Liver (tissue), 3 donors: Measurements from ENCODE around the gene ATP12A.

Experiments used
- CTCF ChIP-seq: fragments of 150-350 bp; IDR thresholded peaks from 2 replicates; pipeline ENCODE4 v1.5.1; 2017; ENCODE audit warnings: improper control_type of control experiment, low read depth, low read length; ENCODE audit not compliant: missing input control
- EGR1 ChIP-seq, 2 donors: IDR thresholded peaks; 2 replicates each; pipeline ENCODE4 v1.6.1; 2016 to 2018; ENCODE audit warnings: antibody characterized with exemption in 2 of 2, low read depth in 2 of 2
- GABPA ChIP-seq, 2 donors: IDR thresholded peaks in 1 of 2; conservative IDR thresholded peaks in 1 of 2; 2 replicates each; pipeline ENCODE4 v1.6.1; 2016; ENCODE audit warnings: antibody characterized with exemption in 2 of 2, mild to moderate bottlenecking in 1 of 2, moderate library complexity in 1 of 2
- HNF4A ChIP-seq, 2 donors: conservative IDR thresholded peaks; 2 replicates each; pipeline ENCODE4 v1.6.1; 2016; ENCODE audit warnings: antibody characterized with exemption in 2 of 2, mild to moderate bottlenecking in 2 of 2
- JUND ChIP-seq, 2 donors: IDR thresholded peaks; 2 replicates each; pipeline ENCODE4 v1.6.1; 2016; ENCODE audit warnings: antibody characterized with exemption in 2 of 2
- RAD21 ChIP-seq, 2 donors: IDR thresholded peaks; 2 replicates each; pipeline ENCODE4 v1.6.1; 2016; ENCODE audit warnings: antibody characterized with exemption in 2 of 2, mild to moderate bottlenecking in 2 of 2
- RXRA ChIP-seq, 2 donors: IDR thresholded peaks; 2 replicates each; pipeline ENCODE4 v1.6.1; 2017 to 2018; ENCODE audit warnings: antibody characterized with exemption in 2 of 2, mild to moderate bottlenecking in 1 of 2
- SP1 ChIP-seq: IDR thresholded peaks from 2 replicates; pipeline ENCODE4 v1.6.1; 2018; ENCODE audit warnings: antibody characterized with exemption, mild to moderate bottlenecking
- TAF1 ChIP-seq: conservative IDR thresholded peaks from 2 replicates; pipeline ENCODE4 v1.6.1; 2016; ENCODE audit warnings: antibody characterized with exemption, mild to moderate bottlenecking
- YY1 ChIP-seq: IDR thresholded peaks from 2 replicates; pipeline ENCODE4 v1.6.1; 2016; ENCODE audit warnings: antibody characterized with exemption, mild to moderate bottlenecking
- TF ChIP-seq, protein P1 (sequence below): IDR thresholded peaks from 2 replicates; pipeline ENCODE4 v1.6.1; 2016; ENCODE audit warnings: antibody characterized with exemption
- TF ChIP-seq, protein P2 (sequence below): IDR thresholded peaks from 2 replicates; pipeline ENCODE4 v1.6.1; 2016; ENCODE audit warnings: antibody characterized with exemption
- TF ChIP-seq, protein P3 (sequence below): IDR thresholded peaks from 2 replicates; pipeline ENCODE4 v1.6.1; 2016; ENCODE audit warnings: antibody characterized with exemption, mild to moderate bottlenecking
- TF ChIP-seq, protein P4 (sequence below): IDR thresholded peaks from 2 replicates; pipeline ENCODE4 v1.6.1; 2016; ENCODE audit warnings: antibody characterized with exemption
- donor health status: healthy.
- donor health status: healthy.

GRCh38 chr13:24632382-24633121 lies 47.7 kb upstream of the ATP12A start:
- TF ChIP-seq TAF1: no peak
- TF ChIP-seq CTCF: no peak
- TF ChIP-seq, protein P1, sequence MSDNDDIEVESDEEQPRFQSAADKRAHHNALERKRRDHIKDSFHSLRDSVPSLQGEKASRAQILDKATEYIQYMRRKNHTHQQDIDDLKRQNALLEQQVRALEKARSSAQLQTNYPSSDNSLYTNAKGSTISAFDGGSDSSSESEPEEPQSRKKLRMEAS: no peak
- TF ChIP-seq, protein P2, sequence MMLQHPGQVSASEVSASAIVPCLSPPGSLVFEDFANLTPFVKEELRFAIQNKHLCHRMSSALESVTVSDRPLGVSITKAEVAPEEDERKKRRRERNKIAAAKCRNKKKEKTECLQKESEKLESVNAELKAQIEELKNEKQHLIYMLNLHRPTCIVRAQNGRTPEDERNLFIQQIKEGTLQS: no peak
- no peak for TF ChIP-seq RXRA (IDR thresholded peaks at IDR 0.05)
- TF ChIP-seq HNF4A (conservative IDR thresholded peaks at IDR 0.05): no peak
- TF ChIP-seq YY1: no peak
- TF ChIP-seq, protein P3, sequence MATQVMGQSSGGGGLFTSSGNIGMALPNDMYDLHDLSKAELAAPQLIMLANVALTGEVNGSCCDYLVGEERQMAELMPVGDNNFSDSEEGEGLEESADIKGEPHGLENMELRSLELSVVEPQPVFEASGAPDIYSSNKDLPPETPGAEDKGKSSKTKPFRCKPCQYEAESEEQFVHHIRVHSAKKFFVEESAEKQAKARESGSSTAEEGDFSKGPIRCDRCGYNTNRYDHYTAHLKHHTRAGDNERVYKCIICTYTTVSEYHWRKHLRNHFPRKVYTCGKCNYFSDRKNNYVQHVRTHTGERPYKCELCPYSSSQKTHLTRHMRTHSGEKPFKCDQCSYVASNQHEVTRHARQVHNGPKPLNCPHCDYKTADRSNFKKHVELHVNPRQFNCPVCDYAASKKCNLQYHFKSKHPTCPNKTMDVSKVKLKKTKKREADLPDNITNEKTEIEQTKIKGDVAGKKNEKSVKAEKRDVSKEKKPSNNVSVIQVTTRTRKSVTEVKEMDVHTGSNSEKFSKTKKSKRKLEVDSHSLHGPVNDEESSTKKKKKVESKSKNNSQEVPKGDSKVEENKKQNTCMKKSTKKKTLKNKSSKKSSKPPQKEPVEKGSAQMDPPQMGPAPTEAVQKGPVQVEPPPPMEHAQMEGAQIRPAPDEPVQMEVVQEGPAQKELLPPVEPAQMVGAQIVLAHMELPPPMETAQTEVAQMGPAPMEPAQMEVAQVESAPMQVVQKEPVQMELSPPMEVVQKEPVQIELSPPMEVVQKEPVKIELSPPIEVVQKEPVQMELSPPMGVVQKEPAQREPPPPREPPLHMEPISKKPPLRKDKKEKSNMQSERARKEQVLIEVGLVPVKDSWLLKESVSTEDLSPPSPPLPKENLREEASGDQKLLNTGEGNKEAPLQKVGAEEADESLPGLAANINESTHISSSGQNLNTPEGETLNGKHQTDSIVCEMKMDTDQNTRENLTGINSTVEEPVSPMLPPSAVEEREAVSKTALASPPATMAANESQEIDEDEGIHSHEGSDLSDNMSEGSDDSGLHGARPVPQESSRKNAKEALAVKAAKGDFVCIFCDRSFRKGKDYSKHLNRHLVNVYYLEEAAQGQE: no peak
- TF ChIP-seq RAD21 (IDR thresholded peaks at IDR 0.05): no peak
- no peak for TF ChIP-seq EGR1 (IDR thresholded peaks at IDR 0.05; ENCODE audit: low read depth in 2 of 2)
- TF ChIP-seq, protein P4, sequence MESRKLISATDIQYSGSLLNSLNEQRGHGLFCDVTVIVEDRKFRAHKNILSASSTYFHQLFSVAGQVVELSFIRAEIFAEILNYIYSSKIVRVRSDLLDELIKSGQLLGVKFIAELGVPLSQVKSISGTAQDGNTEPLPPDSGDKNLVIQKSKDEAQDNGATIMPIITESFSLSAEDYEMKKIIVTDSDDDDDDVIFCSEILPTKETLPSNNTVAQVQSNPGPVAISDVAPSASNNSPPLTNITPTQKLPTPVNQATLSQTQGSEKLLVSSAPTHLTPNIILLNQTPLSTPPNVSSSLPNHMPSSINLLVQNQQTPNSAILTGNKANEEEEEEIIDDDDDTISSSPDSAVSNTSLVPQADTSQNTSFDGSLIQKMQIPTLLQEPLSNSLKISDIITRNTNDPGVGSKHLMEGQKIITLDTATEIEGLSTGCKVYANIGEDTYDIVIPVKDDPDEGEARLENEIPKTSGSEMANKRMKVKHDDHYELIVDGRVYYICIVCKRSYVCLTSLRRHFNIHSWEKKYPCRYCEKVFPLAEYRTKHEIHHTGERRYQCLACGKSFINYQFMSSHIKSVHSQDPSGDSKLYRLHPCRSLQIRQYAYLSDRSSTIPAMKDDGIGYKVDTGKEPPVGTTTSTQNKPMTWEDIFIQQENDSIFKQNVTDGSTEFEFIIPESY: no peak
- TF ChIP-seq SP1: no peak
- TF ChIP-seq GABPA (IDR thresholded peaks at IDR 0.05 in 1 of 2, conservative IDR thresholded peaks at IDR 0.05 in 1 of 2): no peak
- no peak for TF ChIP-seq JUND (IDR thresholded peaks at IDR 0.05)
